ENCODE data around the gene MAEA. TPM values are rescaled to one million over a fixed set of nuclear protein-coding genes. Genes with fewer than 3 reads are reported as not detected.

The MAEA gene
- total and polyA plus RNA-seq, 9 of the 15 experiments (the other 6 are each of a cell fraction or from before 2014, with no cell fraction given), result 2.1 to 86.5 (median 45.0) TPM

- intact Hi-C loops (cut with micrococcal nuclease), result no loop called here
- Histone ChIP-seq H3K4me1 (replicated peaks in 1 of 2; ENCODE audit: control insufficient read depth in 2 of 2, insufficient read depth in 2 of 2, low read length in 2 of 2) (peaks cover 4 to 23% of the 10 kb centered on the region in 2 experiments; a peak in 4 of 5 replicates), H3K9ac (ENCODE audit: insufficient read depth in 1 of 2, low read depth in 2 of 2, low read length in 2 of 2) (no peak overlapping the region), H3K4me2 (ENCODE audit: insufficient read depth, low read length) (no peak overlapping the region), H3K9me3 (replicated peaks; ENCODE audit: control insufficient read depth, insufficient read depth, low read depth, low read length) (peaks cover 8% of the 10 kb centered on the region), H3K27me3 (ENCODE audit: control insufficient read depth in 2 of 2, insufficient read depth in 2 of 2, low read length in 2 of 2) (peaks cover 2 to 4% of the 10 kb centered on the region in 2 experiments; a peak in 2 of 5 replicates), H3K27ac (ENCODE audit: extremely low read depth, low read depth, low read length) (no peak overlapping the region), H3K36me3 (ENCODE audit: control insufficient read depth, insufficient read depth, low read length) (peaks cover 11% of the 10 kb centered on the region; the same call in 1 of the 3 replicates), H3K9me1 (ENCODE audit: control insufficient read depth, insufficient read depth, low read length) (no peaks in the 10 kb centered on the region), H3K4me3 (no peak overlapping the region), H4K20me1 (replicated peaks; ENCODE audit: control insufficient read depth, insufficient read depth, low read length) (no peaks in the 10 kb centered on the region), H2AFZ (ENCODE audit: low read depth, low read length) (no peak overlapping the region), H3K79me2 (ENCODE audit: control insufficient read depth, insufficient read depth, low read length) (peaks cover 13% of the 10 kb centered on the region)
- FAIRE-seq (no peak), DNase-seq (ENCODE audit: extremely low read depth in 1 of 4, low spot score in 3 of 4) (no peak), ATAC-seq (no peak)
- TF ChIP-seq NCOA4 (IDR thresholded peaks at IDR 0.05; ENCODE audit: partially characterized antibody) (no peak), MGA (IDR thresholded peaks at IDR 0.05) (0 out of 2 replicates have a peak, but pooled peaks have one; percentile 4)
- in situ Hi-C loops (cut with MboI), result no loop called here
- ChIA-PET POLR2A (no interaction called here), CTCF (ENCODE audit: low intra/inter-chr PET ratio) (no interaction called here)
- 63% methylated on average over 5 of the region's 5 CpGs for WGBS (ENCODE audit: insufficient coverage, low coverage, missing lambda C conversion rate)
- BruUV-seq (replicated peaks), result no TSS peak
Measured at GRCh38 chr4:1253831-1254230, 35.9 kb upstream of the MAEA start.
